ENCODE data around the gene E2F2.

The E2F2 gene

DNA sequence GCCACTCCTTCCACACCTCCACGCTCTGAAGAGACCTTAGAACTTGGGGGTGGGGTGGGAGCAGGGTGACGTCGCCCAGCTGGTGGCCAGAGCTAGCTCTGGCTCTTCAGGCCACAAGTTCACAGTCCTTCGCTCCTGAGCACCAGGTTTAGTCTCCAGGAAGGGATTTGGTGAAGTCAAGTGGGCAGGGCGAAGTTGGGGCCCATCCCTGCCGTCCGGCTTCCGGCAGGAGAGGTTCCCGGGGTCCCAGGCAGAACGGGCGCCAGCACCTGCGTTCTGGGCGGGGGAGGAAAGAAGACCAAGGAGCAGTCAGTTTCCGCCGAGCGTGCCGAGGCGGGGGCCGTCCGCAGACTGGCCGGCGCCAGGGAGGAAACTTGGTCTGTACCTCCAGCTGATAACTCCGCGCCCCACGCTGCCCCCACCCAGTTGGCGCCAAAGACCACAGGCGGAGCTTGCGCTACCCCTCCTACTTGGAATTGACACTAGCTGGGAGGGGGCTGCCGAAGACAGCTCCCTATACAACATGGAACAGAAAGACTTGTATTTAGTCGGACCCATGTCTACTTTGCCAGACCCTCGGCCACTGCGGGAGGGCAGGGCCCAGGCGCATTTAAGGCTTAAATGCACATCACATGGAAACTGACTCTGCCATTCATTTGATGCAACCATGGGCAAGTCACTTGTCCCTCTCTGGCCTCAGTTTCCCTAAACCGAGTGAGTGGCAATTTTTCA is 27.3 kb upstream of the E2F2 start:
- Histone ChIP-seq H3K27me3 (no peaks in the 10 kb centered on the region), H3K4me3 (peak overlapping the region; percentile 85 to 96), H3K27ac (peak overlapping the region; percentile 94 to 97), H3K36me3 (peaks cover 18 to 25% (median 20%) of the 10 kb centered on the region in 3 donors), H3K4me1 (peaks cover 0 to 50% (median 41%) of the 10 kb centered on the region in 4 donors), H3K9me3 (no peaks in the 10 kb centered on the region)
- intact Hi-C loops (cut with DNase I; ENCODE audit: low total_unique reads) = no loop called here
- DNase-seq = peak; percentile 71 to 83
- TF ChIP-seq CTCF (IDR thresholded peaks at IDR 0.05) = peak in 1 of 2 experiments; percentile 4

GRCh38 chr1:23557471-23558124 is 26.6 kb upstream of the E2F2 start:
- Histone ChIP-seq H3K36me3 (peaks cover 18 to 25% (median 20%) of the 10 kb centered on the region in 3 donors), H3K27me3 (no peaks in the 10 kb centered on the region), H3K4me1 (peaks cover 0 to 46% (median 38%) of the 10 kb centered on the region in 4 donors), H3K27ac (peak overlapping the region; percentile 94 to 97), H3K9me3 (no peaks in the 10 kb centered on the region), H3K4me3 (peak overlapping the region; percentile 85 to 96)
- DNase-seq = no peak
- no peak for TF ChIP-seq CTCF (IDR thresholded peaks at IDR 0.05)
- intact Hi-C loops (cut with DNase I; ENCODE audit: low total_unique reads) = no loop called here

DNA sequence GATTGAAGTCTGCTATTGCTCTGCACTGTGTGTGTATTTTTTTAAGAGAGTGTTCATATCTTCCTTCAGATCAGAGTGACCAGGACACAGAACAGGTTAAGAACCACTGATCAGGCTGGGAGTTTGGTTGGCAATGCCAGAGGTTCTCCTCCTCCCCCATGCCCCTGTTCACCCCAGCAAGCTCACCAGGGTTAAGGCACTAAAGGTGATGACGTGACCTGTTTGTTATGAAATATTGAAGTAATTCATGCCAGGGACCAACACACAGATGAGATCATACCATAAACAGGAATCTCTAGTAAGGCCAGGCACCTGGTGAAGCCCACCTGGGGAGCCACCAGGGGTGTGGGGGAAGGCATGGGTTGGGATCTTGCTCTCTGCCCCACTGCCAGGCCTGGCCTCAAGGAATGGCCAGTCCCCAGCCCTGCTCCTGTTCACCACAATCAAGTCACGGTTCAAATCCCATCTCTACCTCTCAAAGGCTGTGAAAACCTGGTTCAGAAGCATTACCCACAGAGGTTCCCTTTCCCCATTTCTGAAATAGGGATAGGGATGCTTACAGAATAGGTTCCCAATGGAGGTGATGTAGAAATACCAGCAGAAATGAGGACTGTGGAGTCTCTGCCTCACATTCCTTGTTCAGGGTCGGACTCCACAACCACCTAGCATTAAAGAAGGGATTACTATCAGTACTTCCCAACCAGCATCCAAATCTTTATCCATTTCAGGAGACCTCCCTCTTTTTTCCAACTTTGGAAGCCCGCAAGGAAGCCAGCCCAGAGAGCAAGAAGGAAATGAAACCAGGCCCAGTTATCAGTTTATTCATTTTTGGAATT is 25.8 kb upstream of the E2F2 start:
- Histone ChIP-seq H3K4me3 (peak overlapping the region; percentile 85 to 96), H3K27ac (peak overlapping the region; percentile 94 to 97), H3K4me1 (peaks cover 0 to 45% (median 35%) of the 10 kb centered on the region in 4 donors), H3K27me3 (no peaks in the 10 kb centered on the region), H3K36me3 (peaks cover 18 to 25% (median 20%) of the 10 kb centered on the region in 3 donors), H3K9me3 (no peaks in the 10 kb centered on the region)
- no peak for TF ChIP-seq CTCF (IDR thresholded peaks at IDR 0.05)
- intact Hi-C loops (cut with DNase I; ENCODE audit: low total_unique reads) = no loop called here
- no peak for DNase-seq

- Histone ChIP-seq H3K9me3 (no peaks in the 10 kb centered on the region), H3K4me1 (peaks cover 0 to 38% (median 28%) of the 10 kb centered on the region in 4 donors), H3K4me3 (peak overlapping the region; percentile 85 to 96), H3K36me3 (peaks cover 18 to 25% (median 20%) of the 10 kb centered on the region in 3 donors), H3K27ac (peak overlapping the region; percentile 94 to 97), H3K27me3 (no peaks in the 10 kb centered on the region)
- TF ChIP-seq CTCF (IDR thresholded peaks at IDR 0.05) = no peak
- peak in 1 of 2 donors; percentile 80 for DNase-seq
- intact Hi-C loops (cut with DNase I; ENCODE audit: low total_unique reads) = no loop called here
These were observed 25.1 kb upstream of the E2F2 start for GRCh38 chr1:23555986-23556634.

Data from tibial artery (tissue), 4 donors.